NCI-H146 treated with DMSO at 0.1 percent for 48 hours (cell line): ENCODE measurements around the gene XPOT.

Source experiments
- DNase-seq: peaks from one replicate; lab custom pipeline; 2025; ENCODE audit not compliant: unreplicated experiment; lab: John Stamatoyannopoulos, UW

Gene XPOT

DNA sequence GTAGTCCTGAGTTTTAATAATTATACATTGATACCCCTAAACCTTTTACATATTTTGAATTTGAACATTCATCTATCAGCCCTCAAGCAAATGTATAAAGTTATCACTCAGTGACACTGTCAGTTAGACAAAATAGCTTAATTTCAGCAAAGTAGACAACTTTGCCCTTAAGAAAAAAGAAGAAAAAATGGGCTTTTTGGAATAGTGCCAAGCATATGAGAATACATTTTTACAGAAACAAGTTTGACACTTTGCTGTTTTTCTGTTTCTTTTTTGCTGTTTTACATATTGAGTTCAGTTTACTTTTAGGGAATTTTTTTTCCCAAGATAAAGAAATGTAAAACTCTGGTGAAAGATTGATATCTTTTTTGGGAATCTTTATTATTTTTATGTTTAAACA is 62.0 kb downstream of the XPOT start:
- DNase-seq, result no peak

- DNase-seq, result no peak
Measured at GRCh38 chr12:64468966-64469365, 64.8 kb downstream of the XPOT start.

DNA sequence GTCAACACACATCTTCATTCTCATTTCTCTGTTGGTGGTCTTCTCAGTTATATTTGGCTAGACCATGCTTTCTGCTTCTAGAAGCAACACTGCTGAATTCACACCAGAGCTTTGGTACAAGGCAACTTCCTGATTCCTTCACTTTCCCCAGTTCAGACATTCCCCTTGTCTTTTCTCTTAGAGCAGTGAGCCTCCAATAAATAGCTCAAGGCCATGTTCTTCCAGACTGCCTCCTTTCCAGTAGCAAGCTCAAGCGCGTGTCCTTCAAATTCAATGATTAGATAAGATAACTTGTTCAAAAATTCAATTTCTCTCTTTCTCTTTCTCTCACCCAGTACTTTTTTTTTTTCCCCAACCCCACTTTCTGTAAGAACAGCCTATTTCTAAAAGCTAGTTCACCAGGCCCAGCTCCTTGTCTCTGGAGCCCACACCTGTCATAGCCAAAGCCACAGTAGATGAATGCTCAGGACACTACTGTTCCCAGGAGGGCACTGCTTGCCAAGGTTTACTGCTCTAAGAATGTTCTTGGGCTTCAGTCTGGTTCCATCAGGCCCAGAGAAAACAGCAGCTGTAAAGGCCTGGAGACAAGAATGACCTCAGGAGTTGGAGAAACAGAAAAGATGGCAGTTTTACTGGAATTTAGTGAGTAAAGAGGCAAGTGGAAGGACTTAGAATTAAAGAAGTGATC is 65.4 kb downstream of the XPOT start:
- no peak for DNase-seq

DNA sequence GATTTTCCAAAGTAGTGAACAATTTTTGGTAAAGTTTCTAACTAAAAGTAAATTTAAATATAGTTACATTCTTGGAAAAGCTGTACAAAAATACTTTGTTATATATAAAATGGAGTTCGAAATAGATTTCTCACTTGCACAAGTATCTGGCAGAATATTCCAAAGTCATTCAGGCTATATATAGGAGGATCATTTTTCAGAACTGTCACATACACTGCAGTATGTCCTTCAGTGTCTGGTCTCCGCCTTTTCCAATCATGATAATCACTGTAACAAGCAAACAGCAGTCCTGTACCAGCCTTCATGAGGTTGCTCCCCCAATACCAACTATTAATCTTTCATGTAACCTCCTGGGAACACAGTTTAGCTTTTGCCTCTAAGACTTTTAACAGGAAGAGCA is 66.3 kb downstream of the XPOT start:
- no peak for DNase-seq

DNA sequence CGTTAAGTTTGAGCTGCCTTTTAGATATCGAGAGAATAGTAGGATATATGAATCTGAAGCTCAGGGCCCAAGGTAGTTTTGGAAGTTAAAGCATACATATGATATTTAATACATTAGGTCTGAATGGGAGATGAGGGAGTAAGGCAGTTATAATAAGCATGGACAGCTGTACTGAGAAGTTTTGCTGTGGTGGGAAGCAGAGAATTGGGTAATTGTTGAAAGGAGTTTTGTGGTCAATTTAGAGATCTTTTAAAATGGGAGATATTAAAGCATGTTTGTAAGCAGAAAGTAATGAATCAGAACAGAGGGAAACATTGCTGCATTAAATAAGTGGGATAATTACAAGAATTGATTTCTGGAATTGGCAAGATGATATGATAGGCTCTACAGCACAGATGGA is 69.0 kb downstream of the XPOT start:
- DNase-seq, result no peak

DNA sequence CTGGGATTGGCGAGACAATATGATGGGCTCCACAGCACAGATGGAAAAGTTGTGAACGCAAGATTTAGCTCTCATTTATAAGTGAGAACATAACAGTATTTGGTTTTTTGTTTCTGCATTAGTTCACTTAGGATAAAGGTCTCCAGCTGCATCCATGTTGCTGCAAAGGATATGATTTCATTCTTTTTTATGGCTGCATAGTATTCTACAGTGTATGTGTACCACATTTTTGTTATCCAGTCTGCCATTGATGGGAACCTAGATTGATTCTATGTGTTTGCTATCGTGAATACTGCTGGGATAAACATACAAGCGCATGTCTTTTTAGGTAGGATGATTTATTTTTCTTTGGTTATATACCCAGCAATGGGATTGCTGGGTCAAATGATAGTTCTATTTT is 71.3 kb downstream of the XPOT start:
- DNase-seq, result no peak

DNA sequence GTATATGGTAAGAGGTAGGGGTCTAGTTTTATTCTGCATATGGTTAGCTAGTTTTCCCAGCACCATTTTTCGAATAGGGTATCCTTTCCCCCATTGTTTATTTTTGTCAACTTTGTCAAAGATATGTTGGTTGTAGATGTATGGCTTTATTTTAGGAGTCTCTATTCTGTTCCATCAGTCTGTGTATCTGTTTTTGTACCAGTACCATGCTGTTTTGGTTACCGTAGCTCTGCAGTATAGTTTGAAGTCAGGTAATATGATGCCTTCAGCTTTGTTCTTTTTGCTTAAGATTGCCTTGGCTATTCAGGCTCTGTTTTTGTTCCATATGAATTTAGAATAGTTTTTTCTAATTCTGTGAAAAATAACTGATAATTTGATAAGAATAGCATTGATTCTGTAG is 72.7 kb downstream of the XPOT start:
- DNase-seq, result no peak

DNA sequence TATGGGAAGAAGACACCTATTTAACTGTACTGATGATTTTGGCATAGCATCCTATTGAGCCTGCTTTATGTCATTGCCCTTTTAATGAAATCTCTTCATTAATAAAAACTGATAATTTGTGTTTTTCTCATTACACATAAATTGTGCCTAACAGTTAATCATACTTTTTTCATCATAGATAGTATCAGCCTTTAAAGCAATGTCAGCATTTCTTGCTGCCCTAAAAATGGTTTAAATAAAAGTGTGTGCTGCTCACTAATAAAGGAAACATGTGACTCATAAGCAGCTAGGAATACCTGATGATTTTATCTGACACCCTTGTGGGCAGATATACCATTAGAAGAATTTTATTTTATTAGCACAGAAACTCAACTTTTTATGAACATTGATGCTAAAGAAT is 74.5 kb downstream of the XPOT start:
- DNase-seq, result no peak

DNA sequence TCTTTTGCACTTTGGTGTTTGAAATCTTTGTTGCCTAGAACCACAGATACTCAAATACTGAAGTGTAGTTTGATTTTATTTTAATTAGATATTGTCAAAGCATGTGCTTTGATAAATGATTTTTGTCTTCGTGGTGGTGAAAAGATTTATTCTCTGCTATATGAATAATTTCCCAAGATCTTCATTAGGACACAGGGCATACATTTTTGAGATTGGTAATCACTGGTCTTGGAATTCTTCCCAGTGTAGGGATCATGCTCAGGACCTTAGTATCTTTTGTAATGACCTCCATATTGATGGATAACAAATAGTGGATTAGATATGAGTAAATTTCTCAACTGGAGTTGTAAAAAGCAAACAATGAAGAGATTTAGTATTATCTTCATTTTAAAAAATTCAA is 76.0 kb downstream of the XPOT start:
- no peak for DNase-seq

GRCh38 chr12:64486657-64487056 is 82.5 kb downstream of the XPOT start:
- no peak for DNase-seq

DNA sequence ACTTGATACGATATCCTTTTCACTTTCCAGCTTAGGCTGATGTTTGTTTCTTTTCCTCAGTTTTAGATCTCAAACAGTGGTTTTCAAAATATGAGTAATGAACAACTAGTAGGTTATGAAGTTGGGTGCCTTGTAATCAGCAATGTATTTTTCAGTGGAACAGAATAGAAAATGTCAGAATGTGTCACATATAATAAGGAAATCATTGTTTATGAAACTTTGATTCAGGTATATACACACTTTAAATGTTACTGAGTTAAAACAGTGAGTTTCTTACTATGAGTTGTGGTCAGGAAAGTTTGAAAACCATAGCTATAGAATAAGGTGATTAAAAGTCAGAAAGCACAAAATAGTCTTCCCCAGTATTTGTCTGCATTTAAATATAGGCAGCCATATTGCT is 87.5 kb downstream of the XPOT start:
- DNase-seq, result no peak

- no peak for DNase-seq
Measured at GRCh38 chr12:64493513-64493912, 89.3 kb downstream of the XPOT start.

- DNase-seq, result no peak
Measured at GRCh38 chr12:64494998-64495729, 91.0 kb downstream of the XPOT start.

- DNase-seq, result no peak
Measured at GRCh38 chr12:64496839-64497400, 92.7 kb downstream of the XPOT start.

DNA sequence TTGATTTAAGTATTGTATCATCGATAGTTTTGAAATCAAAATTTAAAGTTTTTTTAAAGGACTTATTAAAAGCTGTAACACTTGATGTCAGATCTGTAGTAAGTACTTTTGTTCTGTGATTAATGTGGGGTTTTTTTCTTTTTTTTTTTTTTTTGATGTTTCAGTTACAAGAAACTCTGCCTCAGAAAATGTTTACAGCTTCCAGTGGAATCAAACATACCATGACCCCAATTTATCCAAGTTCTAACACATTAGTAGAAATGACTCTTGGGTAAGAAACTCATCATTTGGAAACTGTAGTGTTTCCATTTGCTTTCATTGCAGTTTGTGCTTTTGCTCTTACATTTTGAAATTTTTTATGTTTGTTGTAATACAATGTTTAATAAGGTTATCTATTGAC is 93.3 kb downstream of the XPOT start:
- DNase-seq, result no peak

DNA sequence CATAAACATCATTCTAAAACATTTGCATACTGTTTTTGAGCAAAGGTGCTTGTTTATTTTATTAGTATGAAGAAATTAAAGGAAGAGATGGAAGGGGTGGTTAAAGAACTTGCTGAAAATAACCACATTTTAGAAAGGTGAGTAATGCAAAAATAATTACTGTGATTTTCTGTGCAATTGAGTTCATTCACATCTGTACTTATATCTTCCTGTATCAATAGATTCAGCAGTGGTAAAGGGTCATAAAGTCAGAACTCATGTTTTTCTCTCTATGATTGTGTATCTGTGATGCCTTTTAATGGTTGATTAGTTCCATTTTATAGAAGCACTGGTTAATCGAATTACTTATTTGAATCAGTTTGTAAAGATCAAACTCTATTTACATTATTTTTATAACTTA is 93.7 kb downstream of the XPOT start:
- DNase-seq, result no peak

DNA sequence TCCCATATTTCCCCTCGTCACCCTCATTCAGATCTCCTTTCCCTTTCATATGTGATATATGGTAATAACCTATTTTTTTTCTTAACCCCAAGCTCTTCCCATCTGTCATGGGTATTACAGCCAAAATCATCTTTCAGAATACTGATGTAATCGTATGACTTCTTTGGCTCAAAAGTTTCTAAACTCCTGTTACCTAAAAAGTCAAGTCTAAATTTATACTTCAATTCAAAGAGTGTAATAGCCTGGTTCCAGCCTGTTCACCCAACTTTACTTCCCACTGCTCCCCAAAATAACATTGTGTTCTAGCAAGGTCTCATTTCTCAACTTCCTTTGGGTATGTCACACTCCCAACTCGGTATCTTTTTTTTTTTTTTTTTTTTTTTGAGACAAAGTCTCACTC is 96.2 kb downstream of the XPOT start:
- no peak for DNase-seq
